DMS53 (cell line): ENCODE data around the gene PLD6.
A peak's percentile ranks its signal among the peaks of the same experiment; 100 is the strongest.
"Not testable (repeated sequence)": the region's sequence is repeated elsewhere in the genome, so short reads cannot be mapped to it uniquely, and the experiment has no call there.

ENCODE experiments used
- DNase-seq: peaks from one replicate; lab custom pipeline; 2025; lab: John Stamatoyannopoulos, UW

The PLD6 gene

GRCh38 chr17:17198281-17198680, 7.9 kb downstream of the PLD6 start:
- DNase-seq = no peak

GRCh38 chr17:17196776-17197175, 9.4 kb downstream of the PLD6 start:
- no peak for DNase-seq

GRCh38 chr17:17195466-17195865, 10.7 kb downstream of the PLD6 start:
- DNase-seq = not testable (repeated sequence)

- DNase-seq = no peak
Measured at GRCh38 chr17:17191961-17192381, 14.2 kb downstream of the PLD6 start.

- DNase-seq = no peak
Measured at GRCh38 chr17:17191346-17191792, 14.8 kb downstream of the PLD6 start.

GRCh38 chr17:17190188-17190587, 15.9 kb downstream of the PLD6 start:
- DNase-seq = no peak

DNA sequence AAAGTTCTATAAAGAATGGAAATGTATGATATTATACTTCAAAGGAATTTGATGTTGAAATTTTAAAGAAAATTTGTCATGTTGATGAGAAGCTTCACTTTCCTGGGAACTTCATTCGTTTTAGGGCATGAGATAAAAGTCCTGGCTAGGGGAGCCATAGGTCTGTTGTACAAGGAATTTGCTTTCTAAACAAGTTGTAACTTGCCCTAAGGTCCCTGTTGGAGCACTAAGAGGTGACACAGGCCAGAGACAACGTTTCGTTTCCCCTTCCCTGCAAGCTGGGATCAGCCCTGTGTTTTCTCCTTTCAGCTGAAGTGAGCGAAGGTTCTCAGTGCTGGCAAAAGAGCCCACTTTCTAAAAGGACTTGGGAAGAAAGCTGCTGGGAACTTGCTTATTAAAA, 16.6 kb downstream of the PLD6 start:
- DNase-seq = no peak

DNA sequence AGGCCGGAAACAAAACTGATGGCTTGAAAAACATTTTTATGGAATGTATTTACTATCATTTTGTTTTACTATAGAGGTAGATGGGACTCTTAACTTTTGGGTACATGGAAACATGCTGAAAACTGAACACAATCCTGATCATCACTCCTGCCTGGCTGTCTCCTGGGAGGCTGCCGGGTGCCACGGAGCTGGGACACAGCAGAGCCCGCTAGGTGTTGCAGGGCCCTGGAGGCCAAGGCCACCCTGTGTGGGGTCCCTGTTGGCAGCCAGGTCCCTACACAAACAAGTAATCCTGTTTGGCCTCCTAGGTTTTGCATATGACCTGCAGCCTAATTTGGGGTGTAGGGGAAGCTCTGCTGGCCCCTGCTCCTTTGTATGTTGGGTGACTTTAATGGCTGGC, 17.5 kb downstream of the PLD6 start:
- no peak for DNase-seq

GRCh38 chr17:17186551-17187505, 19.3 kb downstream of the PLD6 start:
- DNase-seq = no peak

GRCh38 chr17:17186051-17186450, 20.1 kb downstream of the PLD6 start:
- peak; percentile 44 for DNase-seq

- DNase-seq = not testable (repeated sequence)
Measured at GRCh38 chr17:17184985-17185757, 21.0 kb downstream of the PLD6 start.

DNA sequence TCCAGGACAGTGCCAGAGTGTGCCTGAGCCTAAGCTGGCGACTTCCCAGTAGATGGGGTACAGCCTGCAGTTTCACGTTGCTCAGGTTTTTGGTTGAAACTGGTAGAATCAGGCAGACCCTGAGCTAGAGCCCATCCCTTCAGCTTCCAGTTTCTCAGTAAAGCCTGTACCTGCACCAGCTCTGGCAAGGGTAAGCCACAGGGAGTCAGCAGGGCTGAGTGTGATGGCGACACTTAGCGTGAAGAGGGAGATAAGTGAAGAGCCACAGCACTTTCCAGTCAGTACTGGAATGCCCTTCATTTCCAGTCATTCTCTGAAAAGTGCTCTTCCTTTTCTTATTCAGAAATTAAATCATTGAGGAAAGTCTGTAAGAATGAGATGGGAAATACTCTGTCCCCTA, 22.4 kb downstream of the PLD6 start:
- no peak for DNase-seq

DNA sequence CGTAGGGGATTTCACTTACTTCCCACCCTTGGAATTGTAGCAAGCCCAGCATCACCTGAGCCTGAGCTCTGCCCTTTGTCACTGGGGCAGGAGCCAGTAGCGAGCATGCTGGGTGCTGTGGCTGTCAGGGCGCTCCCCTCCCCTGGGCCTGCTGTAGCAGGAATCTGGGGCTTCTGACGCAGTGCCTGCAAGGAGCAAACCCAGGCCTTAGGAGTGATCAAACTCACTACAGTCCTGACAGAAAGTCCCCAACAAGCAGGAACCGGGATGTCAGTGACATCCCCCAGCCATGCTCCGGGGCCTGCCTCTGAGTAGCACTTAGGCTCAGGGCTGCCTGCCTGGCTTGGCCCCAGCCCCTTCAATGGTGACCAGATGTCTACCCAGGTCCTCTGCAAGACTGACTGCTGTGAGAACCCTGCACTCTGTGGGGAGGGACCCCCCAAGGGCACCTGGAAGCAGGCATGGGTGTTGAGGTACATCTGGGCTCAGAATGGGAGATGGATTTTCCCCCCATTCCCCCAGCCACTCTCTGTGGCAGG, 23.5 kb downstream of the PLD6 start:
- no peak for DNase-seq

DNA sequence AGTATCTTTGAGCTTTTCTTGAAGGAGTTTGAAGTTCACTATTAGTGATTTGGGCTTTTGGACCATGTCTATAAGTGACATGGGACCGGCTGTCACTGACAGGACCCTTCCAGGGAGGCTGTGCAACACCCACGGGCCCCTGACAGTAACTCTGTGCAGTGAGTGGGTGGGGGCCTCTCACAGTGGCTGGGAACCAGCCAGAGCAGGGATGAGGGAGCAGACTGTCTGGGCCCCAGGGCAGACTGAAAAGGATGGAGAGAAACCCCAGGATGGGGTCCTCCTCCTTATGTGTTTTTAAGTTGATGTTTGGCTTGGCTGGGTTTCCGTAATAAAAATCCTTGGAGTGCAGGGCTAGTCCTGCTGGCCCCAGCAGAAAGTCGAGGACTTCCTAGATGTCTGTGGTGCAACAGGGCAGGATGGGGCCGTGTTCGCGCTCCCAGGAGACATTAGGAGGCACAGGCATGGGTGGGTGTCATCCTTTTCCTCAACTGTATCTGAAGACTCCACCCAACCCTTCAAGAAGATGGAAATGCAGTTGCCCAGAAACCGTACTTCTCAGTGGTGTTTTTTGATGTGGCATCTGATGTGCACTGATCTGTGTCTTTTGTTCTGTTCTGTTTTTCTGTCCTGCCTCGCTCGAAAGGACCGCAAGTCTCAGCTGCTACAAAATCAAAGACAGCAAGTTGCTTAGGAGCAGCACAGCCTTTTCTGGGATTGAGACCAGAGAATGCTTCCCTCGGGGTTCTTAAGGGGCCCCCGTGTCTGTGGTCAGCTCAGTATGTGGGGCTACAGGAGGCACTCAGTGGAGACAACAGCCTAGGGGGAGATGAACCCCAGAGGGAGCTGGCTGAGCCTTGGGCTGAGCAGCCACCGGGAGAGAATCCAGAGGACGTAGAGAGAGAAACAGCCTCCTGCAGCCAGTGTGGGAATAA, 24.2 kb downstream of the PLD6 start:
- DNase-seq = no peak

DNA sequence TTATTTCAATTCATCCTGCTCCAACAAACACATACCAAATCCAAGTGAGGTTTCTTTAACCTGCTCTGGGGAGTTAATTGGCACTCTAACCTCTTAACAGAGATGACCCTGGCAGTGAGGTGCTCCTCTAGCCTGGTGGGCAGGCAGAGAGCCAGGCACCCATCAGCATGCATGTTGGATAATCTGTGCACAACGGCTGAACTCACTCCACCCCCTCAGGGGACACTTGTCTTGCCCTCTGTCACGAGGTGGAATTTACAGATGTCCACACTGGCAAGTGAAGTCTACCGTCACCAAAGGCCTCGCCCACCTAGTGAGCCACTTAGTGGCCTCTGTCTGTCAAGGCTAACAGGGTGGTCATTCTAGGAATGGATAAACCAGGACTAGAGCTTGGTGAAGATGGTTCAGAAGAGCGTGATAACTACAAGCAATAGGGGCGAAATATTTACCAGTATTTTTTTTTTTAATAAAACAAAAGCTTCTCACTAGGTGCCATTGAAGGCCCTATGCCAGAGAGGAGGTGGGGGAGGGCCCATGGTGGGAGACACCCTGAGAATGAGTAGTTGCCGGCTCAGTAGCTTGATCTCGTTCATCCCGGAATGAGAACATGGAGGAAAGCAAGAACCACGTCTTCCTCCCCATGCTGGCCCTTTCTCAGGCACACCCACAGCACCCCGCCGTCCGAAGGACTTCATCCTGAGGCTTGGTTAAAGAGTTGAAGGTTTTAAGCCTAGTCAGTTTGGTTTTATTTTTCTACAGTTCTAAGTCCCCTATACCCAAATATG, 25.2 kb downstream of the PLD6 start:
- no peak for DNase-seq

GRCh38 chr17:17180141-17180603, 26.0 kb downstream of the PLD6 start:
- DNase-seq = no peak

- DNase-seq = peak; percentile 29
Measured at GRCh38 chr17:17179371-17179827, 26.7 kb downstream of the PLD6 start.

- no peak for DNase-seq
Measured at GRCh38 chr17:17177176-17177575, 29.0 kb downstream of the PLD6 start.

DNA sequence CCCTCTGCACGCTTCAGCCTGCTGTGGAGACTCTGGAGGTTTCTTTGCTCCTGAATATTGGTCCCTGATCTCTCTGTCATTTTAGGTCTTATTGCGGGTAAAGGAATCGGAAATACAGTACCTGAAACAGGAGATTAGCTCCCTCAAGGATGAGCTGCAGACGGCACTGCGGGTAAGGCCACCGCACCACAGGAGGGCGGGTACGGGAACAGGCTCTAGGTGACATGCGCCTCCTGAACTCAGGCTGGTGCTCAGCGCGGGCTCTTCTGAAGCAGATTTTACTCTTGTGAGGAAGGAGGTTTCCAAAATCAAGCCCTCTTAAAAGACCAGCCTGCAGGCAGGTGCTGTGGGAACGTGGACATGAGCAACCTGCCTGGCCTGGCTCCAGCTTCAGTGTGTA, 29.8 kb downstream of the PLD6 start:
- DNase-seq = no peak

GRCh38 chr17:17175917-17176316, 30.2 kb downstream of the PLD6 start:
- no peak for DNase-seq

- no peak for DNase-seq
Measured at GRCh38 chr17:17175340-17175739, 30.8 kb downstream of the PLD6 start.
